IPS DF 4.7 (cell line): Measurements from ENCODE around the gene CDKAL1.

Source experiments
- DNase-seq: peaks from one replicate; pipeline ENCODE4 v3.0.0-alpha.2; 2013; ENCODE audit warnings: low spot score; ENCODE audit errors: extremely low read depth

The CDKAL1 gene

DNA sequence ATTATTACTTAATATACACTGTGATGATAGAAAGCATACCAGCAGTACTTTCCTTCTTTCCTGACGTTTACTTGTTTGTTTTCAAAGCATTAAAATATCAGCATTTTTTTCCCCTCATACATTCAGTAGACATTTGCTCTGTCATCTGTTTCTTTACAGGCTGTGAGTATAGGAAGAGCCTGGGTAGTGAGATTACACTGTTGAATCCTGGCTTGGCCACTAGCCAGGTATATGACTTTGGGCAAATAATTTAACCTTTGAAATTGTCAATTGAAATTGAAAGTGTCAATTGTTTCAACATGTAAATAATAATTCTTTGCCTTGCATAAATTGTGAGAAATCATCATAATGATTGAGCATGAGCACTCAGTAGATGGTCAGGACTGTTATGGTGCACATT is 336.2 kb downstream of the CDKAL1 start:
- no peak for DNase-seq

DNA sequence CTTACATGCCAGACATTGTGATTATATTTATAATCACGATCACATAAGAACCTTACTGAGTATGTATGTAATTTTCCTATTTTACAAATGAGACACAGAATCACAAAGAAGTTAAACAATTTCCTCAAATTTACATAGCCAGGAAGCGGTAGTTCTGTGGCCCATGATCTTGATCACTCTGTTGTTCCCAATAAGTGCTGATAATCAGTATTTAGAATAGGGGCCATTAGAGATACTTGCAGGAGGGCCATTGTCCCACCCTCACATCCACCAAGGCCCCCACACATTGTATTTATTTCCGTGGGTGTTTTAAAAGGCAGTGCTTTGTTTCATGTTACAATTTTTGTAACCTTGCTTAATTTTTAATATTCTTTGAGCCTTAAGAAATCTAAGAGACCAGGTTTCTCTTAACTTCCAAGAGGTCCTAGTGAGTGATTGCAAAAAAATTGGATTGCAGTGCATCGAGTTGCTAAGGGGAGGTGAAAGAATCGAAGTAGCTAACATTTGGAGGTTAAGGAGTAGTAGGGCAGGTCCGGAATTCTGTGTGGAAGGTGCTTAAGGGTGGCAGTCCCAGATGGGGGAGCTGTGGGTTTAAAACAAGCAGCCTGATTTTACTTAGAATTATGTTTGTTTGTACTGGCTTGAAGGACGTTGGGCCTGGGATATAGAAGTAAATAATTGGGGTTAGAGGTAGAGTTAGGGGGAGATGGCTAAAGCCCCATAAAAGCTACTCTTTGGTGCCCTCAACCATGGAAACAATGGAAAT is 339.4 kb downstream of the CDKAL1 start:
- no peak for DNase-seq

DNA sequence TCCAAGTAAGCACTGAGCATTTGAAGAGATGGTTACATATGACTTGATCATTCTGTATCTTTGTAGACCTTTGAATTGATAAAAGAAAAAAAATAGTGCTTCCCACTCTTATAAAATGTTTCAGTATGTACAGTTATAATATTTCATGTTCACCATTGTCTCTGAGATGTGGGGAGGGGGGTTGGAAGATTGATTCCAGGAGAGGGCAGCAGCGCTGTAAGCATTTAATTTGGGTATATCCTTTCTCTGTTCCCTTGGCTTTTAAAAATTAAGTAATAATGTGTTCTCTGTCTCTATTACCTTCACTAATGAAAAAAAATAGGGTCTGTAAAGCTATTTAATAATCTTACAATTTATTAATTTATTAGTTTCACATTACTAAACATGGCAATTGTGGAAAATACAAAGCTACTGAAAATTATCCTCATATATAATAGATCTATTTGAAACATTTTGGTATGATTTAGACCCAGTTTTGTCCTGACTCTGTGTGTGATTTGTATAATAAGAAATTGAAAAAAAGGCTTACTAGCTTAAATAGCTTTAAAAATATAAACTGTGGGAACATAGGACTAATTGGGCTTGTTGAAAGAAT is 341.2 kb downstream of the CDKAL1 start:
- DNase-seq: no peak

DNA sequence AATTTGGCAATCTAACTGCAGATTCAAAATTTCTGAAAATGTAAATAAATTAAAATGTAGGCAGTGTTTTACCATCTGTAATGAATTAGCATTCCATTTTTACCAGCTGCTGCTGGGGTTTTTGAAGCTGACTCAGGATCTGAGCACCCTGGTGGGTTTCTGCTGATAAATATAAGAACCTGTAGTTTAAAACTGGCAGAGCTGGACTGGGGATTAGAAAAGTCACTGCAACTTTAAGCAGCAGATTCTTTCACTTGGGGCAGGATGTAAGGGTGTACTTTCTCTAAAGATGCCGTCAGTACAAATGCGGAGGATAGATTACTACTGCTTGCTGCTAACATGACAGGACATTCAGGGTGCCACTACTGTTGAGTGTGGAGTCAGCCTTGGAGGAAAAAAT is 341.8 kb downstream of the CDKAL1 start:
- DNase-seq: no peak

DNA sequence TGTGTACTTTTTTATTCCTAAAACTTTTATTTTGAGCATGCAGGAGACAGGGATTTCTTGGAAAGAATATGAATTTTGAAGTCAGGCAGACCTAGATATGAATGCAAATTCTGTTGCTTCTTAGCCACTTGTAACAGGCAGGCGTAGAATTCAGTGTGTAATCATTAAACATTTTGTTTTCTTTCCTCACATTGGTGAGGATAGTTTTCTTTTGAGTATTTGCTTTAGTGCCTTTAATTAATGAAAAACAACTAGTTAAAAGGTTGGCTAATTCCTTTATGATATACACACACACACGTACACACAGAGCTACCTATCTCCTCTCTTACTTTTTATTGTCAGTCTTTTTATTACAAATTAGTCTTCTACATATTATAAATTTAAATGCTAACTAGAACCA is 342.3 kb downstream of the CDKAL1 start:
- no peak for DNase-seq

DNA sequence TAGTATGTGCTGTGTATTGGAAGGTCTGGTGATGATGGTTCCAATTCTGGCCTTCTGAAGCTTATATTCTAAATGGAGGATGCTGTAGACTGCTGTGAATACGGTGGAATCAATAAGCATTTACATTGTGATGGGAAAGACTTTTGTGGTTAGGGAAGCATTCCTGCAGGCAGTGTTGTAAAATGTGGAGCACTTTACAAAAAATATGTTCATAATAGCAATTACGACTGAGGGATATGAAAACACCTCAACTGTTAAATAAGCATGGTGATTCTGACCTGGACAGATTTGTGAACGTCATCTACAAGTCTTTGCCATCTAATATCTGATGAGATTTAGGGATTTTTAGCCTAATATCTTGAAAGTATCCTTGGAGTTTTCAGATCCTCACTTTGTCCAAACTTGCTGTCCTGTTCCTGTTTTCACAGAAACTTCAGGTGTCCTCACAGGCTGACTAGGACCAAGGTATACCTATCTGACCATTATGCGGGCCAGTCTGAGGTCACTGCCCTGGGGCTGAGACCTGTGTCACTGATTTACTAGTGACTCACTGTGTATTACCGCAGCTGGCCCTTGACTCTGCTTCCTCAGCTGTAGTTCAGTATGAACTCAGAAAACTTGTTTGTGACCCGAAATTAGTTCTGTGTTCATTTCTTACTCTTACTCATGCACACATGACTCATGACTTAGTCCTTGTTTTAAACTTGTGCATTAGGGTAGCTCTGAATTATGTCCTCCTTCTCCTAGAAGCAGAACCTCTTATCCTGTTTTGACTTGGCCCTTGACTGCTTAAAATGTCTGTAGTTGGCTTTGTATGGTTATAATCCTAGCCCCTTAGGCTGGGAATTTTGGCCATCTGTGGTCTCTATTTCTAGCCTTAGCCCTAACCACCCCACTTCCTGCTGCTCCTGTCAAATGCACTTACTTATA is 343.0 kb downstream of the CDKAL1 start:
- DNase-seq: no peak

DNA sequence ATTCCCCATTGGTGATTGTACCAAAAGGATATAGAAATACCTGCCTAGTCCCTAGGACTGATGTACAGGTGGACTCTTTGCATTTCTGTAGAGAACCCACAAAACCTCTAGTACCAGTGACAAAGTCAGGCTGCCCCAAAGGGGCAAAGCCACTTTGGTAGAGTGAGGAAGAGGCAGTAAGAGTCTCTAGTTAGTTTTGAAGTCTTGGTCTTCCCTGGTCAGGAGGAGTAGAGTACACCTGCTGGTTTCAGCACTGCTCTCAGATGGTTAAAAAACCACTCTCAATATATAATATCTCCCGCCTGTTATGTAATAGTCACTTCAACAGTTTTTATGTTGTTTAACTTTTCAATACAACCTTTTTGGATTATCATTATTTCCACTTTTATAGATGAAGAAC is 344.9 kb downstream of the CDKAL1 start:
- no peak for DNase-seq

DNA sequence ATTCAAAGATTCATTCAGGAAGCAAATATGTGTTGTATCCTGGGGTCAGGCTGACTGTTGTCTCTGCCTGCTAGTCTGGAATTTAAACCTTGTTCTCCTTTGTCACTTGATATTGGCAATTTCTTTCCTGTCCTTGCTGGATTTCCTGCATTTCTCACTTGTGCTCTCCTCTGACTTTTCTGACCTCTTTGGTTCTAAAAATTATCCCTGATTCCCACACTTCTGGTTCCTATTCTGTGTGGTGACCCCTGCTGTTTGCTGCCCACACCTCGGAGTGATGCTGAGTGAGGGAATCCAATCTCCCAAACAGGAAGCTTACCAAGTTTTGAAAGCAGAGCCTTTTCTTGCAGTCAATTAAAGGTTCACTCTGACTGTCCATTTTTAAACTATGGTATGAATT is 345.3 kb downstream of the CDKAL1 start:
- no peak for DNase-seq

DNA sequence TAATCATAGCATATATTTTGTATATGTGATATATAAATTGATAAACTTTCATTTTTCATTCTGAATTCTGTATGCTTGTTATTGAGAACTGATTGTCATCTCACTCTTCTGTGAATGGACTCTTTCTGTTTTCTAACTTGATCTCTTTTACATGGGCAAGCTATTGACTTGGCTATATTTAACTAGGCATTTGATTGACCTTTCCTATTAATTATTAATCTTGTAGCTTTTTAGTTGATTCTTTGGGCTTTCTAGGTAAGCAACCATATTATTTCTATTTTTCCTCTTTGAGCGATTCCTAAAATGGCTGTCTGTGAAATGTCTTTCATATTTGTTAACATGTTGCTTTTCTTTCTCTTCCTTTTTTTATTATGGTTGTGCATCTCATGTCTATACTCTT is 347.1 kb downstream of the CDKAL1 start:
- no peak for DNase-seq

DNA sequence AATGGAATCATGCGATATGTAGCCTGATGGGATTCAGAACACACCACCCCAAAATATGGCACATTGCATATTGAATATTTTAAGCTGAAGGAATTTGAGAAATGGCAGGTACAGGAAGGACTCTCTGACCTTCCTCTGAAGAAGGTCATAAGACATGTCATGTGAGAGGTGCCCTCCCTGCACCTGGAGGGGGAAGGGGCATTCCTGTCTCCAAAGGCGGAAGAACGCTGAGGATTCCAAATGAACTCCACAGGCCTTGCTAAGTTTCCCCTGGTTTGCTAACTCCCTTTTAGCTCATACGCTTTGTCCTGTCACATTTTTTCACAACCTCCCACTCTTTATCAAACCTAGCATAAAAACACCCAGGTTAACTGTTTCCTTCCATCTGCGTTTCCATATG is 347.8 kb downstream of the CDKAL1 start:
- DNase-seq: no peak

DNA sequence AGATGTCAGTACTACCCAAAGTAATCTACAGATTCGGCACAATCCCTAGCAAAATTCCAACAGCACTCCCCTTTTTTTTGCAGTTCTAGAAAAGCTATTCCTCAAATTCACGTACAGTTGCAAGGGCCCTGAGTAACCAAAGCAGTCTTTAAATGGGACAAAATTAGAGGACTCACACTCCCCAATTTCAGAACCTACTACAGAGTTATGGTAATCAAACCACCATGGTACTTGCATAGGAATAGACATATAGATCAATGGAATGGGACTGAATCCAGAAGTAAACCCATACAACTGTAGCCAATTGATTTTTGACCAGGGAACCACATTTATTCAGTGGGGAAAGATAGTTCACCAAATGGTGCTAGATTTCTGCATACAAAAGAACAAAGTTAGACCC is 350.8 kb downstream of the CDKAL1 start:
- no peak for DNase-seq

DNA sequence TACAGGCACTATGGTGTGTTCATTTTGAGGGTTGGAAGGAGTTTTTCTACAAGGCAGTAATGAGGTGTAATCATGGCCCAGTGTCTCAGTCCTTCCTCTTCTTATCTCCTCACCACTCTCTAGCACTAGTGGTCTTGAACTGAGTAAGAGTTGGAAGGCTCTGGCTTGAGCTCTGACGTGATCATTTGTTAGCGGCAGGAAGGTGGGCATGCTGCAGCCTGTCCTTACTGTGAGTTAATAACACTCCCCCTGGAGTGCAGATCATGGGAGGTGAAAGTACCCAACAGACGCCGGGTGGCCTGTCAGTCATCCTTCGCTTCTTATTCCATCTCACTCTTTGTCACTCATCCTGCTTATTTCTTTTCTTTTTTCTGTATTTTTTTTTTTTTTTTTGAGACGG is 356.9 kb downstream of the CDKAL1 start:
- DNase-seq: no peak

DNA sequence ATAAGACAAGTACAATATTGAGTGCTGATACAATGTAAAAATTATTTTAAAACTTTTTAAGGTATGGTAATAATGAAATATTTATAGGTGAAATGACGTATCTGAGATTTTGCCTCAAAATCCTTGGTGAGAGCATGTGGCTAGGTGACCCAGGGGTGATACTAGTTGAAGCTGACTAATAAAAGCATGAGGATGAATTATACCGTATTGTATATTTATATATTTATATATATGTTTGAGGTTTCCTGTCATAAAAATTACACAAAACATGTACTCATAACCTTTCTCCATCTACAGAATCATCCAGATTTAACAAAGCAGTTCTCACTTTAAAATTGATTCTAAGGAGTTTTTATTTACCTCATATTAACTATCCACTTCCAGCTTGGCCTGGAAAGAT is 358.1 kb downstream of the CDKAL1 start:
- DNase-seq: no peak

DNA sequence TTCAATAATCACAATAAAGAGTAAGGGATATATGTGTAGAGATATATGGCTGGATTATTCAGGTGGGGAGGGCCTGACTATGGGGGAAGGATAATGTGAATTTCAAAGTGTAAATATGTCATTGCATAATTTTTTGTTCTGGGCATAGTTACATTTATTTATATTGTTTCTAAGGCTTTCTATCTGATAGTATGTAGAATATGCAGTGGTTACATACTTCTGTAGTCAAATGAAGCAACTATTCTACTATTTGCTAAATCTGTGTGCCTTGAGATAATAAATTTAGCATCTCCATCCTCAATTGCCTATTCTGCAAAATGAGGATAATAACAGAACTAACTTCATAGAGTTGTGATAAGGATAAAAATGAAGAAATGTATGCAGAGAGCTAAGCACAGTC is 359.2 kb downstream of the CDKAL1 start:
- DNase-seq: no peak

DNA sequence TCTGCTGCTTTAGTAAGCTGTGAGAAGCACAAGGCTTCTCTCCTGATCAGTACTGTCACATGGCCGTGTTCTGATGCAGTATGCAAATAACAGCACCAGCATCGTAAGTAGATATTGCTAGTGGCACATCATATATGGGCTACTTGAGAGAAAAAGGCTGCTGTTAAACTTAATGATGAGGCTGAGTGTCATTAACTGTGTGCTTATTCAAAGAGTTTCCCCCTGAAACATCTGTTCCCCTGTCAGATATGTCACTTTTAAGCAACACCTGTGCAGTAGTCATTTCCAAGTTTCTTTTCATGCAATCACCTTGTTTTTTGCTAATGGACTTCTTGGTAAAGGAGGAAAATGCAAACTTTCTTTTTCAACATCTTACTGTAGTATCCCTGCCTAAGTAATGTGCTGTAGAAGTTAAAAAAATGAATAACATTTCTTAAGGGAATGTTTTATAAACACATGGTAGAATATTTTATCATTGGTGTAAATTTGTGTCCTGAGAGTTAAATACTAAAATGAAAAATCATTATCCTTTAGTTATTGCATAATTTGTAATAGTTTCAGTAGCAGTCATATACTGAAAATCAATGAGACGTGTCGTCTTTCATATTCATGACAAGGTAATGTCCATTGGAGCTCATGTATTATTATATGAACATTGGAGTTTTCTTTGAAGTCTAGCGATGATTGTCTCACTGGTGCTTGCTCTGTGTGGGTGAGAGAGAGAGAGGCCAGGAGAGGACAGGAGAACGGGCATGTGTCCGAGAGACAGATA is 366.3 kb downstream of the CDKAL1 start:
- no peak for DNase-seq

DNA sequence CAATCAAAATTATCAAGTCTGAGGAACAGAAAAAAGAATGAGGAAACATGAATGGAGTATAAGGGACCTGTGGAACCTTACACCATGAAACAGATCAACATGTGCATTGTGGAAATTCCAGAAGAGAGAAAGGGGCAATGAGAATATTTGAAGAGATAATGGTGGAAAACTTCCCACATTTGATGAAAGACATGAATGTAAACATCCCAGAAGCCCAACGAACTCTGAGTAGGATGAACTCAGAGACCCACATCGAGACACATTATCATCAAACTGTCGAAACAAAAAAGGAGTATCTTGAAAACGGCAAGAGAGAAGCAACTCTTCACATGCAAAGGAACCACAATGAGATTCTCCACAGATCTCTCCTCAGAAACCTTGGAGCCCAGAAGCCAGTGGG is 371.1 kb downstream of the CDKAL1 start:
- DNase-seq: no peak

DNA sequence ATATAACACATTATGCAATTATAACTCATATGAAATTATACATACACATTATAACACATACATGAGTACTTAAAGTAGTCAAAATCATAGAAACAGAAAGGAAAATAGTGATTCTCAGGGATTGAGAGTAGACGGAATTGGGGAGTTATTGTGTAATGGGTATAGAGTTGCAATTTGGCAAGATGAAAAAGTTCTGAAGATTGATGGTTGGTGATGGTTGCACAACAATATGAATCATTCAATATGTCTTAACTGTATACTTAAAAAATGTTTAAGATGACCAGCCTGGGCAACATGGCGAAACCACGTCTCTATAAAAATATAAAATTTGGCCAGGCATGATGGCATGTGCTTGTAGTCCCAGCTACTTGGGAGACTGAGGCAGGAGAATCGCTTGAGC is 372.7 kb downstream of the CDKAL1 start:
- no peak for DNase-seq

DNA sequence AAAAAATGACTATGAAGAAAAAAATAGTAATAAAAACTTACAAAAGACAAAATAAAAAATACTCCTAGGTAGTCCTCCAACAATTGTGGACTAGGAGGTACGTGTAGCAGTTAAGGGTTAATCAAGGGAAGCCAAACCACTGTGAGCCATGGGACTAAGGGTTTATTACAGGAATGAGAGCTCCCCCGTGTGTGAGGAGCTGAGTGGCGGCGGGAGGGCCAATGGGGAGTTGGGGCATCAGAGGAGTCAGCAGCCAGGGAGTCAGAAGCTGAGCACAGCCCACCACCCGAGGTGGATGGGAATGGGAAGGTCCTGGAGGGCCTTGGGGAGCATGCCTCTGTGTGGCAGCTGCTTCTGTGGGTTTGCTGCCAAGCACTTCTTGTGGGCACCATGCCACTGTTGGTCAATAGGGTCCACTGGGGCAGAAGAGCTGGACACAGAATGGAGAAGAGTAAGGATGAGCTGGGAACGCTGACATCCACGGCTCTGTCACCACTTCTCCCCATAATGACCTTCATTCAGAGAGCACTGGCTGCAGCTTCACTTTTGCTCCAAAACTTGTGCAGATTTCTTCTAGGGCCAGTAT is 373.3 kb downstream of the CDKAL1 start:
- DNase-seq: no peak

DNA sequence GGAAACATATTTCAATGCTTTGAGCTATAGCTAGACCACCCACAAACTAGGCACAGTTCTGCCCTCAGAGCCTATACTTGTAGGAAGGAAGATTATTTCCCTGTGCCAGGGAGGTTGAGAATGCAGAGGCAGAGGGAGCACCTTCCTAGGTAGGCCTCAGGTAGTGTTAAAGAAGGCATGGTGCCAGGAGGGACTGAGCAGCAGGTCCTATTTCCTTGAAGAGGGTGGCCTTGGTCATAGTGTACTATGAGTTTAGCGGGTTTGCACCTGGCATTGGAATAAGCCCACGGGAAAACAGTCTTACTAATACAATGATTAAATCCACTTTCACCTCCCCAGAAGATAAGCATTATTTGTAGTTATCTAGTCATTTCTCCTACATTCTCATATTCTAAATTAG is 375.4 kb downstream of the CDKAL1 start:
- no peak for DNase-seq

DNA sequence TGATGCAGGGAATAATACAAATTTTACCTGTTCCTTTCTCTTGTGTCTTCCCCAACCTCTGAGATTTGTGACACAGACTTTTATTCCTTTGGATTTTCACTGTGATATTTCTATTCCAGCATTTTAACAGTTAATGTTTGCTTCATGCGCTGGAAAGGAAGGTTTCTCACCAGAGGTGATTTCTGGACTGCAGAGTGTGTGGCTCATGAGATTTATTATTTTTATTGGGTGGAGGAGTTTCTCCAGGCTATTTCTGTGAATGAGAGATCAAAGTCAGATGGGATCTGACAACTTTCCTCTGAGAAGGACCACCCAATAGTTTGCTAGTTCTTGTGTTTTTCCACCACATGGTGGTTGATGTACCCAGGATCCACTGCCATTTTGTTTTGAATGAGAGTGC is 377.5 kb downstream of the CDKAL1 start:
- DNase-seq: no peak

DNA sequence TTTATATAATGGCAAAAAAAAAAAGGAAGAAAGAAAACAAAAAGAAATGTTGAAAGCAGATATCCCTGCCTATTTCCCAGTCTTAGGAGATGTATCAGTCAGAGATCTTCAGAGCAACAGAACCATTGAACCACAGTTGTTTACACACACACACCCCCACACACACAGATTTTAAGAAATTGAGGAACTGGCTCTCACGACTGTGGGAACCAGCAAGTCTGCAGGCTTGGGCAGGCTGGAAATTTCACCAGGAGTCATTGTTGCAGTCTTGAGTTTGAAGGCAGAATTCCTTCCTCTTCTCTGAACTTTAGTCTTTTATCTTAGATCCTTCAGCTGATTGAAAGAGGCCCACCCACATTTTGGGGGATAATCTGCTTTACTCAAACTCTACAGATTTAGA is 380.9 kb downstream of the CDKAL1 start:
- no peak for DNase-seq
